Activated CD8-positive, alpha-beta memory T cell treated with anti-CD3 and anti-CD28 coated beads for 36 hours (primary cell): Measurements from ENCODE around the gene DEFB119. TPM values are rescaled to one million over a fixed set of nuclear protein-coding genes. Genes with fewer than 3 reads are reported as not detected.

Source experiments
- total RNA-seq, 2 experiments: library from RNA; stranded (reverse); gene quantifications; one replicate each; pipeline ENCODE4 v1.2.3, GENCODE V29; 2021

DEFB119 gene
- total RNA-seq, 2 experiments from 2014 or later, result not detected

Other genes starting within 250 kb of the DEFB119 start
- not detected for gene DEFB115, start 132.9 kb downstream of the DEFB119 start, total RNA-seq
- not detected for gene DEFB116, start 82.0 kb downstream of the DEFB119 start, total RNA-seq
- not detected for gene DEFB118, start 22.0 kb downstream of the DEFB119 start, total RNA-seq
- gene DEFB121, start 15.6 kb upstream of the DEFB119 start, total RNA-seq, result not detected
- not detected for gene DEFB123, start 50.0 kb upstream of the DEFB119 start, total RNA-seq
- not detected for gene DEFB124, start 84.5 kb upstream of the DEFB119 start, total RNA-seq
- not detected for gene REM1, start 84.7 kb upstream of the DEFB119 start, total RNA-seq
- gene HM13, start 123.9 kb upstream of the DEFB119 start, total RNA-seq, result 100 to 1,000 TPM; 163 to 168 TPM
- under 1 TPM; 0.44 to 0.71 TPM for gene ID1, start 214.7 kb upstream of the DEFB119 start, total RNA-seq
- gene COX4I2, start 247.3 kb upstream of the DEFB119 start, total RNA-seq, result not detected